SK-N-MC (cell line): Measurements from ENCODE around the gene PRELID3B.

Source experiments
- EZH2 ChIP-seq: fragments of 200-600 bp; sonication (generic); IDR thresholded peaks from one replicate; pipeline ENCODE4 v1.6.1; 2017; ENCODE audit warnings: antibody characterized with exemption
- FOXP2 ChIP-seq: optimal IDR thresholded peaks from 2 replicates; pipeline ENCODE3; 2011; ENCODE audit warnings: mild to moderate bottlenecking, moderate library complexity; ENCODE audit not compliant: insufficient read depth; ENCODE audit errors: extremely low read length, control extremely low read depth
- POLR2AphosphoS5 ChIP-seq: IDR thresholded peaks from 2 replicates; pipeline ENCODE4 v1.6.1; 2012; ENCODE audit warnings: mild to moderate bottlenecking, low read depth, low read length, borderline replicate concordance

DNA sequence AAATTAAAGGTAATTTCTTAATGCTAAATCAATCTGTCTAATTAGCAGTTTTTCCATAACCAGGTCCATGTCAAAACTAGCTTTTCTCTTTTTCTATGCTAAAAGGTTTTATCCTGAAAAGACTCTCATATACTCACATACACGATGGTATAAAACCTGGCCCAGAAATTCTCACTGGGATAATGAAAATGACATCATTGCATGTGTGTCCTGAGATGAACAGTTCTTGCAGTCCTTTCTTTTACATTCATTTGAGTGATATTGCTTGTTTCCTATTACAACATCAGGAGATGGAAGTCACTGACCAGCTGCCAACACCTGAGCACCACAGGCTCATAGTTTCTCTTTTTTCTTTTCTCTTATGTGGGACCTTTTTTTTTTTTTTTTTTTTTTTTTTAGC is 7.9 kb upstream of the PRELID3B start:
- TF ChIP-seq EZH2 (no peak), POLR2AphosphoS5 (no peak), FOXP2 (no peak)
